ENCODE results near the gene GHR.

DNA sequence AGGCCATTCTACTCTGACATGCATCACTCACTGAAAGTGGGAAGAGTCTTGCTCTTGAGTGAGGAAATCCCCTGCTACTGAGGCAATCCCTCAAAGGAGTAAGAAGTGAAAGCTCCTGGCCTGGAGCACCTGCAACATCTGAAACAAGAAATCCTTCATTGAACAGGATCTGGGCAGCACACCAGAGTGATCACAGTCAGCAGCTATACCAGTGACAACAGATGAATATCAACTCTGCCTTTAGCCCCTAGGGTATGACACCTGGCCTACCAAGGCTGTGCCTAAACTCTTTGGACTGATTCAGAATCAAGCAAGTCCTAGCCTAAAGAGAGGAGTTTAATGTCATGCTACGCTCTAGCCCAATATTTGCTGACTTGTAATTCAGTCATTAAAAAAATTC is 177.2 kb downstream of the GHR start:
- TF ChIP-seq, protein P1, sequence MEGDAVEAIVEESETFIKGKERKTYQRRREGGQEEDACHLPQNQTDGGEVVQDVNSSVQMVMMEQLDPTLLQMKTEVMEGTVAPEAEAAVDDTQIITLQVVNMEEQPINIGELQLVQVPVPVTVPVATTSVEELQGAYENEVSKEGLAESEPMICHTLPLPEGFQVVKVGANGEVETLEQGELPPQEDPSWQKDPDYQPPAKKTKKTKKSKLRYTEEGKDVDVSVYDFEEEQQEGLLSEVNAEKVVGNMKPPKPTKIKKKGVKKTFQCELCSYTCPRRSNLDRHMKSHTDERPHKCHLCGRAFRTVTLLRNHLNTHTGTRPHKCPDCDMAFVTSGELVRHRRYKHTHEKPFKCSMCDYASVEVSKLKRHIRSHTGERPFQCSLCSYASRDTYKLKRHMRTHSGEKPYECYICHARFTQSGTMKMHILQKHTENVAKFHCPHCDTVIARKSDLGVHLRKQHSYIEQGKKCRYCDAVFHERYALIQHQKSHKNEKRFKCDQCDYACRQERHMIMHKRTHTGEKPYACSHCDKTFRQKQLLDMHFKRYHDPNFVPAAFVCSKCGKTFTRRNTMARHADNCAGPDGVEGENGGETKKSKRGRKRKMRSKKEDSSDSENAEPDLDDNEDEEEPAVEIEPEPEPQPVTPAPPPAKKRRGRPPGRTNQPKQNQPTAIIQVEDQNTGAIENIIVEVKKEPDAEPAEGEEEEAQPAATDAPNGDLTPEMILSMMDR (IDR thresholded peaks at IDR 0.05): no peak
- no peak for TF ChIP-seq POLR2AphosphoS5 (IDR thresholded peaks at IDR 0.05)
- TF ChIP-seq POLR2A (IDR thresholded peaks at IDR 0.05): no peak
- TF ChIP-seq EP300 (IDR thresholded peaks at IDR 0.05): no peak

Measured in suprapubic skin (tissue), 4 donors.